ENCODE data around the gene WHRN.

Gene WHRN

GRCh38 chr9:114387680-114388356 lies 117.5 kb downstream of the WHRN start, which contains the start of gene AKNA:
Gene AKNA (minus strand): TSS chr9:114387982. CDS start chr9:114381333, 6,649 bp downstream.
- peak; percentile 79 for DNase-seq (ENCODE audit: low read depth)
- H3K4me3 ChIP-seq (replicated peaks; ENCODE audit: low read depth, low read length): peak within 1 kb of the TSS; percentile 64
- no peak for TF ChIP-seq CTCF (IDR thresholded peaks at IDR 0.05; ENCODE audit: low read length, missing control alignments)

GRCh38 chr9:114386886-114387679 lies 118.2 kb downstream of the WHRN start:
- TF ChIP-seq CTCF (IDR thresholded peaks at IDR 0.05; ENCODE audit: low read length, missing control alignments): no peak
- peak overlapping the region; percentile 64 for H3K4me3 ChIP-seq (replicated peaks; ENCODE audit: low read depth, low read length)
- DNase-seq (ENCODE audit: low read depth): no peak

- DNase-seq (ENCODE audit: low read depth): no peak
- peak overlapping the region; percentile 64 for H3K4me3 ChIP-seq (replicated peaks; ENCODE audit: low read depth, low read length)
- no peak for TF ChIP-seq CTCF (IDR thresholded peaks at IDR 0.05; ENCODE audit: low read length, missing control alignments)
Observed at GRCh38 chr9:114386361-114386885, 118.8 kb downstream of the WHRN start.

- no peak overlapping the region for H3K4me3 ChIP-seq (replicated peaks; ENCODE audit: low read depth, low read length)
- peak; percentile 83 for DNase-seq (ENCODE audit: low read depth)
- TF ChIP-seq CTCF (IDR thresholded peaks at IDR 0.05; ENCODE audit: low read length, missing control alignments): no peak
Observed at GRCh38 chr9:114385397-114386181, 119.7 kb downstream of the WHRN start.

GRCh38 chr9:114384836-114385396 lies 120.4 kb downstream of the WHRN start:
- TF ChIP-seq CTCF (IDR thresholded peaks at IDR 0.05; ENCODE audit: low read length, missing control alignments): no peak
- no peak overlapping the region for H3K4me3 ChIP-seq (replicated peaks; ENCODE audit: low read depth, low read length)
- DNase-seq (ENCODE audit: low read depth): no peak

GRCh38 chr9:114384341-114384740 lies 120.9 kb downstream of the WHRN start:
- no peak for TF ChIP-seq CTCF (IDR thresholded peaks at IDR 0.05; ENCODE audit: low read length, missing control alignments)
- H3K4me3 ChIP-seq (replicated peaks; ENCODE audit: low read depth, low read length): no peak overlapping the region
- no peak for DNase-seq (ENCODE audit: low read depth)
